Measurements from ENCODE around the gene ATP8B1.

Gene ATP8B1

DNA sequence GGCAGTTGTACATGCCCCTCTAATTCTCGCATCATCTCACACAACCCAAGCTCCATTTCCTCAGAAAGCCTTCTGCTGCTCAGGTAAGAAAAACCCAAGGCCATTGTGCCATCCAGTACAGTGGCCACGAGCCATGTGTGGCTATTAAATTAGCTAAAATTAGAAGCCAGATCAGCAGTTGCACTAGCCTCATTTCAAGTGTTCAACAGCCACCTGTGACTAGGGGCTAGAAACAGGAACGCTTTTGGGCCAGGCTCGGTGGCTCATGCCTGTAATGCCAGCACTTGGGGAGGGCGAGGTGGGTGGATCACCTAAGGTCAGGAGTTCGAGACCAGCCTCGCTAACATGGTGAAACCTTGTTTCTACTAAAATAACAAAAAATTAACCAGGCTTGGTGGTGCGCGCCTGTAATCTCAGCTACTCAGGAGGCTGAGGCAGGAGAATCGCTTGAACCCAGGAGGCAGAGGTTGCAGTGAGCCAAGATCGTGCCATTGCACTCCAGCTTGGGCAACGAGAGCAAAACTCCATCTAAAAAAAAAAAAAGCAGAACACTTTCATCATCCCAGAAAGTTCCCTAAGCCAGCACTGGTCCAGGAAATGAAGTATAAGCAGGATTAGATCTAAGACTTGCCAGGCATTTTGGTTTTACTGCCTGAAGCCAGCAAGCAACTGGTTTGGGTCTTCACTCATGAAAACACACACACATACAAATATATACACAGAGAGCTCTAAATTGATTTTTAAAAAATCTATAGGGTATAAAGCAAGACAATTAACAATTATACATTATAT lies 35.7 kb downstream of the ATP8B1 start:
- no peaks in the 10 kb centered on the region for H3K27me3 ChIP-seq (ENCODE audit: insufficient read depth, poor library complexity, severe bottlenecking)
- H3K4me3 ChIP-seq (replicated peaks; ENCODE audit: insufficient read depth, low read length) = no peak overlapping the region
- no peak for DNase-seq (ENCODE audit: low read depth in 1 of 2, low spot score in 1 of 2)
- H3K27ac ChIP-seq (replicated peaks) = no peak overlapping the region
- no peak for TF ChIP-seq POLR2AphosphoS5 (IDR thresholded peaks at IDR 0.05; ENCODE audit: low read depth)
- TF ChIP-seq SPI1 (IDR thresholded peaks at IDR 0.05; ENCODE audit: borderline replicate concordance, low read depth) = no peak
- TF ChIP-seq, protein P1, sequence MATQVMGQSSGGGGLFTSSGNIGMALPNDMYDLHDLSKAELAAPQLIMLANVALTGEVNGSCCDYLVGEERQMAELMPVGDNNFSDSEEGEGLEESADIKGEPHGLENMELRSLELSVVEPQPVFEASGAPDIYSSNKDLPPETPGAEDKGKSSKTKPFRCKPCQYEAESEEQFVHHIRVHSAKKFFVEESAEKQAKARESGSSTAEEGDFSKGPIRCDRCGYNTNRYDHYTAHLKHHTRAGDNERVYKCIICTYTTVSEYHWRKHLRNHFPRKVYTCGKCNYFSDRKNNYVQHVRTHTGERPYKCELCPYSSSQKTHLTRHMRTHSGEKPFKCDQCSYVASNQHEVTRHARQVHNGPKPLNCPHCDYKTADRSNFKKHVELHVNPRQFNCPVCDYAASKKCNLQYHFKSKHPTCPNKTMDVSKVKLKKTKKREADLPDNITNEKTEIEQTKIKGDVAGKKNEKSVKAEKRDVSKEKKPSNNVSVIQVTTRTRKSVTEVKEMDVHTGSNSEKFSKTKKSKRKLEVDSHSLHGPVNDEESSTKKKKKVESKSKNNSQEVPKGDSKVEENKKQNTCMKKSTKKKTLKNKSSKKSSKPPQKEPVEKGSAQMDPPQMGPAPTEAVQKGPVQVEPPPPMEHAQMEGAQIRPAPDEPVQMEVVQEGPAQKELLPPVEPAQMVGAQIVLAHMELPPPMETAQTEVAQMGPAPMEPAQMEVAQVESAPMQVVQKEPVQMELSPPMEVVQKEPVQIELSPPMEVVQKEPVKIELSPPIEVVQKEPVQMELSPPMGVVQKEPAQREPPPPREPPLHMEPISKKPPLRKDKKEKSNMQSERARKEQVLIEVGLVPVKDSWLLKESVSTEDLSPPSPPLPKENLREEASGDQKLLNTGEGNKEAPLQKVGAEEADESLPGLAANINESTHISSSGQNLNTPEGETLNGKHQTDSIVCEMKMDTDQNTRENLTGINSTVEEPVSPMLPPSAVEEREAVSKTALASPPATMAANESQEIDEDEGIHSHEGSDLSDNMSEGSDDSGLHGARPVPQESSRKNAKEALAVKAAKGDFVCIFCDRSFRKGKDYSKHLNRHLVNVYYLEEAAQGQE (IDR thresholded peaks at IDR 0.05; ENCODE audit: insufficient replicate concordance, low read depth) = no peak
- TF ChIP-seq CTCF (IDR thresholded peaks at IDR 0.05; ENCODE audit: insufficient read depth, low read length) = no peak
- no peak for TF ChIP-seq GABPA (IDR thresholded peaks at IDR 0.05; ENCODE audit: low read depth)

DNA sequence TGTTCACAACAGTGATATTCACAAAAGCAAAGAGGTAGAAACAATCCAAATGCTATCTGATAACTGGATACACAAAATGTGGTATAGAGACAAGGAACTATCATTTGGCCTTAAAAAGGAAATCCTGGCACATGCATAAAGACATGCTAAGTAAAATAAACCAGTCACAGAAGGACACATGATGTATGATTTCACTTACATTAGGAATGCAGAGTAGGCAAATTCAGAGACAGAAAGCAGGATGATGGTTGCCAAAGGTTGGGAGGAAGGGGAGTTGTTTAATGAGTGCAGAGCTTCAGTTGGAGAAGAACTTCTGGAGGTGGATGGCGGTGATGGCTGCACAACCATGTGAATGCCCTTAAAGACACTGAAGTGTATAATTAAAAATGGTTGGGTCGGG lies 38.1 kb downstream of the ATP8B1 start:
- no peak overlapping the region for H3K4me3 ChIP-seq (replicated peaks; ENCODE audit: insufficient read depth, low read length)
- no peak overlapping the region for H3K27ac ChIP-seq (replicated peaks)
- TF ChIP-seq POLR2AphosphoS5 (IDR thresholded peaks at IDR 0.05; ENCODE audit: low read depth) (no peak), CTCF (IDR thresholded peaks at IDR 0.05; ENCODE audit: insufficient read depth, low read length) (no peak), GABPA (IDR thresholded peaks at IDR 0.05; ENCODE audit: low read depth) (no peak)
- DNase-seq (ENCODE audit: low read depth in 1 of 2, low spot score in 1 of 2) = no peak
- H3K27me3 ChIP-seq (ENCODE audit: insufficient read depth, poor library complexity, severe bottlenecking) = no peaks in the 10 kb centered on the region

- TF ChIP-seq GABPA (IDR thresholded peaks at IDR 0.05; ENCODE audit: low read depth) (no peak), POLR2AphosphoS5 (IDR thresholded peaks at IDR 0.05; ENCODE audit: low read depth) (no peak), CTCF (IDR thresholded peaks at IDR 0.05; ENCODE audit: insufficient read depth, low read length) (no peak), SPI1 (IDR thresholded peaks at IDR 0.05; ENCODE audit: borderline replicate concordance, low read depth) (no peak)
- TF ChIP-seq, protein P1 (IDR thresholded peaks at IDR 0.05; ENCODE audit: insufficient replicate concordance, low read depth) = no peak
- no peak overlapping the region for H3K4me3 ChIP-seq (replicated peaks; ENCODE audit: insufficient read depth, low read length)
- no peak for DNase-seq (ENCODE audit: low read depth in 1 of 2, low spot score in 1 of 2)
- no peaks in the 10 kb centered on the region for H3K27me3 ChIP-seq (ENCODE audit: insufficient read depth, poor library complexity, severe bottlenecking)
- no peak overlapping the region for H3K27ac ChIP-seq (replicated peaks)
These were observed 39.0 kb downstream of the ATP8B1 start for GRCh38 chr18:57764087-57764486.

- no peaks in the 10 kb centered on the region for H3K27me3 ChIP-seq (ENCODE audit: insufficient read depth, poor library complexity, severe bottlenecking)
- no peak for DNase-seq (ENCODE audit: low read depth in 1 of 2, low spot score in 1 of 2)
- no peak overlapping the region for H3K27ac ChIP-seq (replicated peaks)
- no peak overlapping the region for H3K4me3 ChIP-seq (replicated peaks; ENCODE audit: insufficient read depth, low read length)
- TF ChIP-seq CTCF (IDR thresholded peaks at IDR 0.05; ENCODE audit: insufficient read depth, low read length) (no peak), GABPA (IDR thresholded peaks at IDR 0.05; ENCODE audit: low read depth) (no peak), SPI1 (IDR thresholded peaks at IDR 0.05; ENCODE audit: borderline replicate concordance, low read depth) (no peak), POLR2AphosphoS5 (IDR thresholded peaks at IDR 0.05; ENCODE audit: low read depth) (no peak)
- TF ChIP-seq, protein P1 (IDR thresholded peaks at IDR 0.05; ENCODE audit: insufficient replicate concordance, low read depth) = no peak
These were observed 40.4 kb downstream of the ATP8B1 start for GRCh38 chr18:57762686-57763085.
